Natural killer cell (primary cell): ENCODE measurements around the gene DCAF7. TPM values are rescaled to one million over a fixed set of nuclear protein-coding genes. Genes with fewer than 3 reads are reported as not detected.

Experiments used
- ATAC-seq, 3 donors: fragments of 150-1000 bp in 2 of 3; fragments of 200-7000 bp in 1 of 3; cut with Tn5 transposase; 1 replicate in 1 of 3; 2 replicates in 2 of 3; pipeline ENCODE4 v1.10.0; 2021; ENCODE audit warnings: mild to moderate bottlenecking in 2 of 3, moderate library complexity in 2 of 3
- DNase-seq, 2 donors: peaks; one replicate each; pipeline versions ENCODE4 v3.0.0 to v3.0.0-alpha.2; 2013 to 2021; ENCODE audit warnings: mixed read lengths in 1 of 2
- H3K27ac ChIP-seq: one replicate; pipeline ENCODE4 v1.5.1; 2013; ENCODE audit warnings: mild to moderate bottlenecking, low read length
- H3K27me3 ChIP-seq: one replicate; pipeline ENCODE4 v1.6.1; 2013; ENCODE audit warnings: low read length; ENCODE audit not compliant: control insufficient read depth, insufficient read depth
- H3K36me3 ChIP-seq: one replicate; pipeline ENCODE4 v1.6.1; 2013; ENCODE audit warnings: low read length; ENCODE audit not compliant: control insufficient read depth, insufficient read depth
- H3K4me1 ChIP-seq: one replicate; pipeline ENCODE4 v1.6.1; 2013; ENCODE audit warnings: low read length; ENCODE audit not compliant: control insufficient read depth, insufficient read depth
- H3K4me3 ChIP-seq: one replicate; pipeline ENCODE4 v1.5.1; 2013; ENCODE audit warnings: low read length
- H3K9me3 ChIP-seq: one replicate; pipeline ENCODE4 v1.6.1; 2013; ENCODE audit warnings: low read length; ENCODE audit not compliant: control insufficient read depth, insufficient read depth
- H3K27ac Mint-ChIP-seq, 2 donors: one replicate each; pipeline ENCODE4 v1.8.0; 2022; ENCODE audit warnings: mild to moderate bottlenecking in 2 of 2, mixed read lengths in 2 of 2, moderate library complexity in 1 of 2
- H3K27me3 Mint-ChIP-seq, 2 donors: one replicate each; pipeline ENCODE4 v1.8.0; 2022; ENCODE audit warnings: low read depth in 2 of 2, mixed read lengths in 2 of 2
- H3K36me3 Mint-ChIP-seq: one replicate; pipeline ENCODE4 v1.8.0; 2022; ENCODE audit warnings: mixed read lengths
- H3K4me1 Mint-ChIP-seq, 2 donors: one replicate each; pipeline ENCODE4 v1.8.0; 2022; ENCODE audit warnings: mixed read lengths in 2 of 2
- H3K4me3 Mint-ChIP-seq: one replicate; pipeline ENCODE4 v1.8.0; 2022; ENCODE audit warnings: mild to moderate bottlenecking, moderate library complexity, mixed read lengths
- H3K9me3 Mint-ChIP-seq, 2 donors: one replicate each; pipeline ENCODE4 v1.8.0; 2022; ENCODE audit warnings: mixed read lengths in 2 of 2
- CTCF ChIP-seq: fragments of 200-600 bp; IDR thresholded peaks from one replicate; pipeline ENCODE4 v1.8.0; 2022; ENCODE audit warnings: antibody characterized with exemption
- WGBS: methylation state at CpG from one replicate; pipeline ENCODE4 v1.1.7; 2013; ENCODE audit warnings: missing lambda C conversion rate; ENCODE audit not compliant: insufficient coverage; 5-methylcytosine and 5-hydroxymethylcytosine counted together
- intact Hi-C: fragments of 100-400 bp; cut with micrococcal nuclease; formaldehyde crosslinking; loops from one replicate; pipeline ENCODE4 v1.14.2; 2022
- total RNA-seq, 4 donors: library from RNA; stranded (reverse); fragments of 120-200 nt in 1 of 4; gene quantifications; one replicate each; pipeline versions ENCODE4 v1.2.3 to v1.2.4, GENCODE V29; 2013 to 2022

Gene DCAF7
- total RNA-seq, 3 donors from 2014 or later (not counting 1 experiment from before 2014, with no cell fraction given) = 55.5 to 83.5 (median 72.2) TPM

DNA sequence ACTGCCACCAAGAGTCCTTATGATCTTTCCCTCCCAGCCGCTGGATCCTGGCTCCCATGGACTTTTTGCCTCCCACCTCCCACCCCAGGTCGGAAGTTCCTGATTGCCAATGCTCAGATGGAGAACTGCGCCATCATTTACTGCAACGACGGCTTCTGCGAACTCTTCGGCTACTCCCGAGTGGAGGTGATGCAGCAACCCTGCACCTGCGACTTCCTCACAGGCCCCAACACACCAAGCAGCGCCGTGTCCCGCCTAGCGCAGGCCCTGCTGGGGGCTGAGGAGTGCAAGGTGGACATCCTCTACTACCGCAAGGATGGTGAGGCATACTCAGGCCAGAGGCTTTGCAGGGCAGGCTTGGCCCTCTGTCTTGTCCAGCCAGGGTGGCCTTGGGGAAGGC, 26.2 kb upstream of the DCAF7 start:
- WGBS = 92% methylated on average over 14 of the region's 14 CpGs
- Histone ChIP-seq H3K9me3 (no peaks in the 10 kb centered on the region), H3K4me3 (no peak overlapping the region), H3K36me3 (no peaks in the 10 kb centered on the region), H3K27ac (no peak overlapping the region), H3K27me3 (peaks cover 2% of the 10 kb centered on the region), H3K4me1 (peaks cover 7% of the 10 kb centered on the region)
- peaks cover 0 to 11% of the 10 kb centered on the region in 2 donors for H3K4me1 Mint-ChIP-seq
- intact Hi-C loops = no loop called here
- no peak for TF ChIP-seq CTCF
- H3K36me3 Mint-ChIP-seq = no peaks in the 10 kb centered on the region
- no peak for DNase-seq
- no peak overlapping the region for H3K27ac Mint-ChIP-seq
- peaks cover 20 to 30% of the 10 kb centered on the region in 2 donors for H3K27me3 Mint-ChIP-seq
- no peaks in the 10 kb centered on the region for H3K9me3 Mint-ChIP-seq
- no peak overlapping the region for H3K4me3 Mint-ChIP-seq
- no peak for ATAC-seq

DNA sequence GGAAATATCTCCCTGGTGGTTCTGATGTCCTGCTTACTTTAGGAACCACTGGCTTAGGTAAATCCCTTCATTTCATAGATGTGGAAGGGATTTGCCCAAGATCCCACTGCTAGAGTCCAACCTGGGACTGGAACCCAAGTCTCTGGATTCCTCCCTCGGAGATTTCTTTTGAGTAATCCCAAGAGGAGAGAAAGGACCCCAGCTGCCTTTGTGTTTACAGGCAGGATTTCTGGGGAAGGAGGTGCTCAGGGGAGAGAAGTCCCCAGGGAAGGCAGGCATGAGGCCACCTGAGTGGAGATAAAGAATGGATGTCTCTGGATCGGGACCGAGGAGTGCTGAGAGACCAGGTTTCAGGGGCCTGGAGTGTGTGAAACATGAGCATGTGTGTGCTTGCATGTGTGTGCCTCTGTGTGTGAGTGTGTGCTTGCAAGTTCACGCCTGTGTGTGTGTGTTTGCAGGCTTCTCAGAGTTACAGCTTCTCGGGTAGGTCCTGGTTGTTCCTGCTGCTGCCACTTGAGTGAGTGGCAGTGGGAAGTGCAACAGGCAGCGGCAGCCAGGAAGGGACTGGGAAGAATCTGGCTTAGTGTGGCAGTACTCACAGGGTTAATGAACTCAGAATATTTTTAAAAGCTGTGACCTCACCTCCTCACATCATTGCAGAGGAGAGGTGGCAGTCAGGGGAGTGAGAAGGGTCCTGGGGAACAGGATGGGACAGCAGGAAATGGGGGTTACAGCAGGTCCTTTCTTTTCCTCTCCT, 24.9 kb upstream of the DCAF7 start:
- H3K27me3 ChIP-seq = peaks cover 2% of the 10 kb centered on the region
- no peak overlapping the region for H3K4me3 ChIP-seq
- no peaks in the 10 kb centered on the region for H3K36me3 ChIP-seq
- ATAC-seq = no peak
- H3K9me3 Mint-ChIP-seq = no peaks in the 10 kb centered on the region
- H3K27ac ChIP-seq = no peak overlapping the region
- intact Hi-C loops = no loop called here
- no peak for DNase-seq
- peaks cover 7% of the 10 kb centered on the region for H3K4me1 ChIP-seq
- peaks cover 20 to 30% of the 10 kb centered on the region in 2 donors for H3K27me3 Mint-ChIP-seq
- no peaks in the 10 kb centered on the region for H3K9me3 ChIP-seq
- peaks cover 0 to 11% of the 10 kb centered on the region in 2 donors for H3K4me1 Mint-ChIP-seq
- H3K4me3 Mint-ChIP-seq = no peak overlapping the region
- H3K27ac Mint-ChIP-seq = no peak overlapping the region
- TF ChIP-seq CTCF = no peak
- H3K36me3 Mint-ChIP-seq = no peaks in the 10 kb centered on the region
- WGBS = 79% methylated on average over 6 of the region's 6 CpGs

- no peak for ATAC-seq
- Histone ChIP-seq H3K27ac (no peak overlapping the region), H3K9me3 (no peaks in the 10 kb centered on the region), H3K4me1 (peaks cover 7% of the 10 kb centered on the region), H3K27me3 (peaks cover 2% of the 10 kb centered on the region), H3K36me3 (no peaks in the 10 kb centered on the region), H3K4me3 (no peak overlapping the region)
- intact Hi-C loops = no loop called here
- no peak for TF ChIP-seq CTCF
- H3K4me1 Mint-ChIP-seq = peaks cover 0 to 11% of the 10 kb centered on the region in 2 donors
- H3K27ac Mint-ChIP-seq = no peak overlapping the region
- no peak overlapping the region for H3K4me3 Mint-ChIP-seq
- peaks cover 17 to 30% of the 10 kb centered on the region in 2 donors for H3K27me3 Mint-ChIP-seq
- no peaks in the 10 kb centered on the region for H3K9me3 Mint-ChIP-seq
- WGBS = 98% methylated on average over 4 of the region's 5 CpGs
- no peaks in the 10 kb centered on the region for H3K36me3 Mint-ChIP-seq
- no peak for DNase-seq
Measured at GRCh38 chr17:63526861-63527260, 23.4 kb upstream of the DCAF7 start.

DNA sequence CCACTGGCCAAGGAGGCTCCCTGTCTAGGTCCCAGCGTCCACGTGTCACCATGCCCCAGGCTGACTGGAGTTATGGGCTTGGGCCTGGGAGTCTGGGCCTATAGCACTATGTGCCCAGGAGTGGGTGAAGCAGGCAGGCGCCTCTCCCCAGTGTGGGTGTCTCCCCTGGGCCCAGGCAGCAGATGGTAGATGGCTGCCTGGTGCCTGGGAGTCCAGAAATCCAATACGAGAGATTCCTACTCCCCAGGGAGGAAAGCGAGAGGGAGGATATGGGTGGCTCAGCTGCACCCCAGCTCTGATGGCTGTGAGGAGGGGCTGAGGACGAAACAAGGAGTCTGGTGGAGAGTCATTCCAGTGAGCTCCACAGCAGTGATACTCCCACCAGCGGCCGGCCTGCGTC, 22.1 kb upstream of the DCAF7 start:
- no peaks in the 10 kb centered on the region for H3K9me3 Mint-ChIP-seq
- Histone ChIP-seq H3K27me3 (peaks cover 2% of the 10 kb centered on the region), H3K4me1 (peaks cover 7% of the 10 kb centered on the region), H3K4me3 (no peak overlapping the region), H3K9me3 (no peaks in the 10 kb centered on the region), H3K27ac (no peak overlapping the region), H3K36me3 (no peaks in the 10 kb centered on the region)
- no peak for TF ChIP-seq CTCF
- intact Hi-C loops = no loop called here
- no peaks in the 10 kb centered on the region for H3K36me3 Mint-ChIP-seq
- DNase-seq = no peak
- no peak overlapping the region for H3K27ac Mint-ChIP-seq
- peaks cover 17 to 30% of the 10 kb centered on the region in 2 donors for H3K27me3 Mint-ChIP-seq
- ATAC-seq = no peak
- 92% methylated on average over 9 of the region's 9 CpGs for WGBS
- H3K4me1 Mint-ChIP-seq = peaks cover 0 to 11% of the 10 kb centered on the region in 2 donors
- no peak overlapping the region for H3K4me3 Mint-ChIP-seq
